Measurements from ENCODE around the gene PIGR. TPM values are rescaled to one million over a fixed set of nuclear protein-coding genes. Genes with fewer than 3 reads are reported as not detected.

PIGR gene
- total and polyA plus RNA-seq, 4 donors = 0.03 to 0.33 (median 0.10) TPM; not detected in 1

- Histone ChIP-seq H3K4me3 (ENCODE audit: low read depth, low read length) (no peak overlapping the region), H3K36me3 (ENCODE audit: control insufficient read depth, insufficient read depth, low read length) (no peaks in the 10 kb centered on the region), H3K4me1 (ENCODE audit: control insufficient read depth, insufficient read depth, low read length) (no peaks in the 10 kb centered on the region), H3K27me3 (ENCODE audit: control insufficient read depth, insufficient read depth, low read length) (no peaks in the 10 kb centered on the region), H3K9me3 (ENCODE audit: control insufficient read depth, insufficient read depth, low read length) (no peaks in the 10 kb centered on the region), H3K27ac (ENCODE audit: low read depth, low read length) (no peak overlapping the region)
- WGBS (ENCODE audit: insufficient coverage) = 85% methylated on average over 7 of the region's 9 CpGs
- DNase-seq (ENCODE audit: low read depth in 4 of 6, low spot score in 6 of 6) = no peak
Measured at GRCh38 chr1:206939841-206940587, 6.3 kb downstream of the PIGR start.

DNA sequence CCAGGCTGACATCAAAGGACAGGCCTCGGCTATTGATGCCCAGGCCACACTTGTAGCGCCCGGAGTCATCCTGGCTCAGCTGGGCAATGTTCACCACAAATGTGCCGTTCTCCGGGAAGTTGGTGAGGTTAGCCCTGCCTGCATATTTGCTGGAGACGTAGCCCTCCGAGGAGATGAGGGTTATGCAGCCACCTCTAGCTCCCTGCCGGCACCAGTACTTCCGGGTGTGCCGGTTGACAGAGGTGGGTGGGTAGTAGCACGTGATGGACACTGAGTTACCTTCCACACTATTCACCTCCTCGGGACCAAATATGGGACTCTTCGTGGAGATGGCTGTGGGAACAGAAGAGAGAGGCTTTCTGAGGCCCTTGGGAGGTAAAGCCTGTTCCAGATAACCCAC lies 7.1 kb downstream of the PIGR start:
- no peaks in the 10 kb centered on the region for H3K27me3 ChIP-seq (ENCODE audit: control insufficient read depth, insufficient read depth, low read length)
- H3K27ac ChIP-seq (ENCODE audit: low read depth, low read length) = no peak overlapping the region
- no peak overlapping the region for H3K4me3 ChIP-seq (ENCODE audit: low read depth, low read length)
- no peaks in the 10 kb centered on the region for H3K4me1 ChIP-seq (ENCODE audit: control insufficient read depth, insufficient read depth, low read length)
- H3K9me3 ChIP-seq (ENCODE audit: control insufficient read depth, insufficient read depth, low read length) = no peaks in the 10 kb centered on the region
- no peaks in the 10 kb centered on the region for H3K36me3 ChIP-seq (ENCODE audit: control insufficient read depth, insufficient read depth, low read length)
- no peak for DNase-seq (ENCODE audit: low read depth in 4 of 6, low spot score in 6 of 6)
- WGBS (ENCODE audit: insufficient coverage) = 95% methylated on average over 7 of the region's 13 CpGs

- H3K9me3 ChIP-seq (ENCODE audit: control insufficient read depth, insufficient read depth, low read length) = no peaks in the 10 kb centered on the region
- no peak overlapping the region for H3K4me3 ChIP-seq (ENCODE audit: low read depth, low read length)
- no peaks in the 10 kb centered on the region for H3K36me3 ChIP-seq (ENCODE audit: control insufficient read depth, insufficient read depth, low read length)
- no peak for DNase-seq (ENCODE audit: low read depth in 4 of 6, low spot score in 6 of 6)
- no peak overlapping the region for H3K27ac ChIP-seq (ENCODE audit: low read depth, low read length)
- no peaks in the 10 kb centered on the region for H3K27me3 ChIP-seq (ENCODE audit: control insufficient read depth, insufficient read depth, low read length)
- H3K4me1 ChIP-seq (ENCODE audit: control insufficient read depth, insufficient read depth, low read length) = no peaks in the 10 kb centered on the region
- WGBS (ENCODE audit: insufficient coverage) = 91% methylated on average over 4 of the region's 6 CpGs
Measured at GRCh38 chr1:206937425-206937824, 8.8 kb downstream of the PIGR start.

GRCh38 chr1:206935491-206936067 lies 10.7 kb downstream of the PIGR start:
- no peaks in the 10 kb centered on the region for H3K27me3 ChIP-seq (ENCODE audit: control insufficient read depth, insufficient read depth, low read length)
- no peaks in the 10 kb centered on the region for H3K36me3 ChIP-seq (ENCODE audit: control insufficient read depth, insufficient read depth, low read length)
- no peaks in the 10 kb centered on the region for H3K9me3 ChIP-seq (ENCODE audit: control insufficient read depth, insufficient read depth, low read length)
- no peak overlapping the region for H3K27ac ChIP-seq (ENCODE audit: low read depth, low read length)
- DNase-seq (ENCODE audit: low read depth in 4 of 6, low spot score in 6 of 6) = no peak
- H3K4me3 ChIP-seq (ENCODE audit: low read depth, low read length) = no peak overlapping the region
- WGBS (ENCODE audit: insufficient coverage) = 66% methylated on average over 12 of the region's 19 CpGs
- H3K4me1 ChIP-seq (ENCODE audit: control insufficient read depth, insufficient read depth, low read length) = no peaks in the 10 kb centered on the region

DNA sequence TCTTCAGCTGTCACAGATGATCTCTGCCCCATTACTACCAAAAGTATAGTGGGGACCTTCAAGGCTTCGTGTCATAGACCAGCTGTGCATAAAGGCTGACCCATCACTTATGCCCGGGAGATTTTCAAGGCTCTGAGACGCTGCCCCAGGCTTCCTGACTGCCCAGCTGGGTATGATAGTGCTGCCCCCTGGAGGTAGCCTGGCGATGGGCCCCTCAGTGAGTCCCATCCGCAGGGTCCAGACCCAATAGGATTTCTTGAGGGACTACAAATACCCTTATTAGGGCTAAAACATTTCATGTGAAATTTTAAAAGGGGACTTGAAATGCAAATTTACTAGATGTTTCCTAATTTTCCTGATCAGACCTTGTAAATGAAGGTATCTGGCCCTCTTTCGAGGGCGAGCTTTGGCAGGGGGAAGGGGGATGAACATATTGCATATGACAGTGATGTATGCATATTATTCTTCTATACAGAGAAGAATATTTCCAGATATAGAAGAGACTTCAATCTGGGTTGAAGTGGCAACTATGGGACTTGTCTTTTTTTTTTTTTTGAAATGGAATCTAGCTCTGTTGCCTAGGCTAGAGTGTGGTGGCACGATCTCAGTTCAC lies 12.8 kb downstream of the PIGR start:
- Histone ChIP-seq H3K36me3 (ENCODE audit: control insufficient read depth, insufficient read depth, low read length) (no peaks in the 10 kb centered on the region), H3K4me3 (ENCODE audit: low read depth, low read length) (no peak overlapping the region), H3K27ac (ENCODE audit: low read depth, low read length) (no peak overlapping the region), H3K4me1 (ENCODE audit: control insufficient read depth, insufficient read depth, low read length) (no peaks in the 10 kb centered on the region), H3K27me3 (ENCODE audit: control insufficient read depth, insufficient read depth, low read length) (no peaks in the 10 kb centered on the region), H3K9me3 (ENCODE audit: control insufficient read depth, insufficient read depth, low read length) (no peaks in the 10 kb centered on the region)
- no peak for DNase-seq (ENCODE audit: low read depth in 4 of 6, low spot score in 6 of 6)
- 76% methylated on average over 3 of the region's 8 CpGs for WGBS (ENCODE audit: insufficient coverage)

DNA sequence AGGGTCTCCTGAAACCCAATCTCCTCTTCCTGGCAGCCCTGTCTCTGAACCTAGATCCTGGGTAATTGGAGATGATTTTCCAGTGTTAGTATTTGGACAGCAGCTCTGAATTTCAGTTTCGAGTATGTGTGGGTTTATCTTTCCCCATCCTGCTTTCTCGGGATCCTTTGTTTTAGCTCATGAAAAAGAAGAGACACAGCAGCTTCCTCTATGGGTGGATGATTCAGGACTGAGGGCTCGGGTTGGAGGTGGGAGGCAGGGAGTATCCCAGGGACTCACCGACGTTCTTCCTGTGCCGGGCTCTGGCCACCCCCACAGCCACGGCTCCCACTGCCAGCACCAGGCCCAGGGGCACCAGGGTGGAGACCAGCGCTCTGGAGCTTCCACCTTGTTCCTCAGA lies 14.1 kb downstream of the PIGR start:
- 91% methylated on average over 7 of the region's 8 CpGs for WGBS (ENCODE audit: insufficient coverage)
- Histone ChIP-seq H3K4me1 (ENCODE audit: control insufficient read depth, insufficient read depth, low read length) (no peaks in the 10 kb centered on the region), H3K36me3 (ENCODE audit: control insufficient read depth, insufficient read depth, low read length) (no peaks in the 10 kb centered on the region), H3K27me3 (ENCODE audit: control insufficient read depth, insufficient read depth, low read length) (no peaks in the 10 kb centered on the region), H3K9me3 (ENCODE audit: control insufficient read depth, insufficient read depth, low read length) (no peaks in the 10 kb centered on the region), H3K27ac (ENCODE audit: low read depth, low read length) (no peak overlapping the region), H3K4me3 (ENCODE audit: low read depth, low read length) (no peak overlapping the region)
- DNase-seq (ENCODE audit: low read depth in 4 of 6, low spot score in 6 of 6) = no peak

DNA sequence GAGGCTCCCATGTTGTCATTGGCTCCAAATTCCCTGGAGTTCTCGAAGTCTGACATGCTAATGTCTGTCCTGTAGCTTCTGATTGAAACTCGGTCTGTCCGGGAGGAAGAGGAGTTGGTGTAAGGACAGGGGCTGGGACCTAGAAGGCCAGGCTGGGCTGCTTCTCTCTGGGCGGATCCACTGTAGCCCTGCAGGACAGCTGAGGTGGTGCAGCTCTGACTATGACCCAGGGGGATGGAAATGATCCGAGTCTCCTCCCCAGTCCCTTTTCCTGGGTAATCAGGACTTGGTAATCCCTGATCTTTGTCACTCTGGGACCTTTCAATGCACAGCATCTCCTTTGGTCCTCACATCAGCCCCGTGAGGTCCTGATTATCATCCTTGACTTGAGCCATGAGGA lies 14.6 kb downstream of the PIGR start:
- 79% methylated on average over 6 of the region's 6 CpGs for WGBS (ENCODE audit: insufficient coverage)
- no peak overlapping the region for H3K27ac ChIP-seq (ENCODE audit: low read depth, low read length)
- no peaks in the 10 kb centered on the region for H3K27me3 ChIP-seq (ENCODE audit: control insufficient read depth, insufficient read depth, low read length)

DNA sequence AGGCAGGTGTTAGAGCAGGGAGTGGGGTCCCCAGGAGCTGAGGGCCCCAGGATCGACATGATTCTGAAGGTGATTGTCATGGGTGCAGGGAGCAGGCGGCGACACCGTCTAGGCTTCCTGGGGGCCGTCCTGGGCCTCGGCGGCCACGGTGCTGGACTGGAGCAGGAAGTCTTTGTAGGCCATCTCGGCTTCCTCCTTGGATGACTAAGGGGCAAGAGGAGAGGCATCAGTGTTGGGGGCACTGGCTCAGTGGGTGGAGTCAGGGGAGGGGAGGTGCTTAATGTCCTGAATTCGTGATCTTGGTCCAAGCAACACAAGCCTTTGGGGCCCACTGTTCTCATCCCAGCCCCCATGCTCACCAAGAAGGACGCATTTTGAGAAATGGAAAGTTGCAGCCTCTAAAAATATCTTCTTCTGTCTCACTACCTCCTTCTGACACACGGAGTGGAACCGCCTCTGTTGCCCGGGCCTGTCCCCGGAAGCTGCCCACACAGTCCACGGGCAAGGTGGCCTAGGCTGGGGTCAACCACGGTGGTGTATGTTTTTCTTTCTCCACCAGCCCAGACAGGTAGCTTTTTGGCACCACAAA lies 16.0 kb downstream of the PIGR start:
- Histone ChIP-seq H3K27me3 (ENCODE audit: control insufficient read depth, insufficient read depth, low read length) (no peaks in the 10 kb centered on the region), H3K9me3 (ENCODE audit: control insufficient read depth, insufficient read depth, low read length) (no peaks in the 10 kb centered on the region), H3K4me3 (ENCODE audit: low read depth, low read length) (no peak overlapping the region), H3K4me1 (ENCODE audit: control insufficient read depth, insufficient read depth, low read length) (no peaks in the 10 kb centered on the region), H3K36me3 (ENCODE audit: control insufficient read depth, insufficient read depth, low read length) (no peaks in the 10 kb centered on the region), H3K27ac (ENCODE audit: low read depth, low read length) (no peak overlapping the region)
- 92% methylated on average over 14 of the region's 17 CpGs for WGBS (ENCODE audit: insufficient coverage)
- DNase-seq (ENCODE audit: low read depth in 4 of 6, low spot score in 6 of 6) = no peak

More for the DNA sequence above, 14.6 kb downstream of the PIGR start:
- Histone ChIP-seq H3K36me3 (ENCODE audit: control insufficient read depth, insufficient read depth, low read length) (no peaks in the 10 kb centered on the region), H3K4me1 (ENCODE audit: control insufficient read depth, insufficient read depth, low read length) (no peaks in the 10 kb centered on the region), H3K4me3 (ENCODE audit: low read depth, low read length) (no peak overlapping the region), H3K9me3 (ENCODE audit: control insufficient read depth, insufficient read depth, low read length) (no peaks in the 10 kb centered on the region)
- DNase-seq (ENCODE audit: low read depth in 4 of 6, low spot score in 6 of 6) = no peak

DNA sequence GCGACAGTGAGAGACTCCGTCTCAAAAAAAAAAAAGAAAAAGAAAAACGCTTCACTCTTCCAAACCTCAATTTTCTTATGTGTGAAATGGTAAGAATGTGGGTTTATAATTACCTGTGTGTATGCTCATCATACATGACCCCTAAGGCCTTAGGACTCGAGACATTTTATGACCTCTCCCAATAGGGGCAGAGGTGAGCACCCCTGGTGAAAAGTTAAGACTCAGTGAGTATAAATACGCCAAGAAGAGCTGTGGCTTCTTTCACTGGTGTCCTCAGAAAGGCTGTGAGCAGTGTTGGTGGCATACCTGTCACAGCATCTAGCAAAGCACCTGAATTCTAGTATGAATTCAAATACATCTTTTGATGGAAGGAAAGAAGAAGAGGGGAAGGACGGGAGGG lies 16.7 kb downstream of the PIGR start:
- Histone ChIP-seq H3K27me3 (ENCODE audit: control insufficient read depth, insufficient read depth, low read length) (no peaks in the 10 kb centered on the region), H3K4me1 (ENCODE audit: control insufficient read depth, insufficient read depth, low read length) (no peaks in the 10 kb centered on the region), H3K4me3 (ENCODE audit: low read depth, low read length) (no peak overlapping the region), H3K36me3 (ENCODE audit: control insufficient read depth, insufficient read depth, low read length) (no peaks in the 10 kb centered on the region), H3K9me3 (ENCODE audit: control insufficient read depth, insufficient read depth, low read length) (no peaks in the 10 kb centered on the region), H3K27ac (ENCODE audit: low read depth, low read length) (no peak overlapping the region)
- DNase-seq (ENCODE audit: low read depth in 4 of 6, low spot score in 6 of 6) = no peak
- 80% methylated on average over 1 of the region's 6 CpGs for WGBS (ENCODE audit: insufficient coverage)

Data from spinal cord (tissue), 10 donors.